HepG2 (cell line): Measurements from ENCODE around the gene PKMYT1. TPM values are rescaled to one million over a fixed set of nuclear protein-coding genes. Genes with fewer than 3 reads are reported as not detected.

Experiments used
- ATAC-seq: fragments of 200-7000 bp; cut with Tn5 transposase; 3 replicates; pipeline ENCODE4 v1.9.1; 2020; ENCODE audit warnings: mild to moderate bottlenecking, moderate library complexity
- BruUV-seq: library from RNA; stranded (reverse); fragments of 400-500 nt; replicated peaks from 2 replicates; lab custom pipeline; 2021; lab: Mats Ljungman, UMichigan
- CTCF ChIA-PET: fragments of 300-600 bp; formaldehyde crosslinking; extraction: SDS; loops from one replicate; lab custom pipeline; 2021; ENCODE audit warnings: low total read pairs, inconsistent platforms, low intra/inter-chr PET ratio; lab: Yijun Ruan, JAX
- POLR2A ChIA-PET: fragments of 350-600 bp; sonication (Branson Sonifier 250); formaldehyde crosslinking; loops from one replicate; lab custom pipeline; 2020; ENCODE audit warnings: antibody characterized with exemption, inconsistent platforms; lab: Yijun Ruan, JAX
- DNase-seq: peaks from one replicate; pipeline ENCODE4 v3.0.0-alpha.2; 2015; ENCODE audit warnings: low spot score
- FAIRE-seq: peaks from 3 replicates; lab custom pipeline; 2011; peaks lifted over from hg19 to GRCh38; lab: Jason Lieb, UNC
- H2AFZ ChIP-seq: one replicate; pipeline ENCODE4 v1.6.1; 2011; ENCODE audit warnings: low read length, inconsistent platforms
- H3K27ac ChIP-seq: fragments of 300-600 bp; 3 replicates; pipeline ENCODE4 v1.8.0; 2011; ENCODE audit warnings: mixed run types, mild to moderate bottlenecking, mixed read lengths, low read length, inconsistent platforms; ENCODE audit not compliant: insufficient read depth; ENCODE audit errors: extremely low read length
- H3K27me3 ChIP-seq, 2 experiments: fragments of 200-600 bp in 1 of 2; 2 replicates in 1 of 2; 3 replicates in 1 of 2; pipeline versions ENCODE4 v1.6.0 to v1.8.0; 2011; ENCODE audit warnings: low read length in 2 of 2, mild to moderate bottlenecking in 2 of 2, moderate library complexity in 2 of 2, inconsistent platforms in 1 of 2; ENCODE audit not compliant: insufficient read depth in 2 of 2, control insufficient read depth in 1 of 2
- H3K36me3 ChIP-seq, 2 experiments: fragments of 200-600 bp in 1 of 2; replicated peaks in 1 of 2; 2 replicates in 1 of 2; 3 replicates in 1 of 2; pipeline versions ENCODE4 v1.5.1 to v1.8.0; 2011; ENCODE audit warnings: low read length in 2 of 2, inconsistent platforms in 1 of 2; ENCODE audit not compliant: insufficient read depth in 2 of 2, control insufficient read depth in 1 of 2
- H3K4me1 ChIP-seq: 2 replicates; pipeline ENCODE4 v1.5.1; 2012; ENCODE audit warnings: low read length, inconsistent platforms; ENCODE audit not compliant: insufficient read depth
- H3K4me2 ChIP-seq: 2 replicates; pipeline ENCODE4 v1.6.0; 2011; ENCODE audit warnings: low read depth, low read length, inconsistent platforms
- H3K4me3 ChIP-seq, 3 experiments: fragments of 200-600 bp in 1 of 3; sonication (generic), shearing (Covaris generic) in 1 of 3; replicated peaks in 1 of 3; 2 replicates each; pipeline ENCODE4 v1.5.1; 2011 to 2016; ENCODE audit warnings: low read length in 3 of 3, inconsistent platforms in 2 of 3, low read depth in 2 of 3, mild to moderate bottlenecking in 2 of 3, control low read depth in 1 of 3, mixed read lengths in 1 of 3; ENCODE audit not compliant: insufficient read depth in 1 of 3
- H3K79me2 ChIP-seq: one replicate; pipeline ENCODE4 v1.6.1; 2011; ENCODE audit warnings: low read length, inconsistent platforms; ENCODE audit not compliant: insufficient read depth
- H3K9ac ChIP-seq: 2 replicates; pipeline ENCODE4 v1.6.0; 2011; ENCODE audit warnings: mild to moderate bottlenecking, low read depth, low read length, inconsistent platforms; ENCODE audit not compliant: insufficient read depth
- H3K9me3 ChIP-seq: 2 replicates; pipeline ENCODE4 v1.5.1; 2012; ENCODE audit warnings: mild to moderate bottlenecking, low read length
- H4K20me1 ChIP-seq: 2 replicates; pipeline ENCODE4 v1.6.0; 2011; ENCODE audit warnings: inconsistent platforms, mild to moderate bottlenecking, low read length, moderate library complexity; ENCODE audit not compliant: insufficient read depth
- ATF4 ChIP-seq, 2 experiments: fragments of 450-650 bp in 1 of 2; sonication (generic) in 1 of 2; formaldehyde crosslinking; IDR thresholded peaks; 2 replicates each; pipeline versions ENCODE4 v1.5.0 to v1.8.0; 2020 to 2022; ENCODE audit warnings: mild to moderate bottlenecking in 1 of 2, missing genetic modification reagents in 1 of 2
- DDIT3 ChIP-seq: sonication (generic); formaldehyde crosslinking; IDR thresholded peaks from 2 replicates; pipeline ENCODE4 v1.4.0; 2020; ENCODE audit warnings: mild to moderate bottlenecking, missing genetic modification reagents
- E2F1 ChIP-seq: sonication (generic); formaldehyde crosslinking; IDR thresholded peaks from 2 replicates; pipeline ENCODE4 v1.5.0; 2020; ENCODE audit warnings: missing genetic modification reagents
- FOXJ3 ChIP-seq: sonication (generic); formaldehyde crosslinking; IDR thresholded peaks from 2 replicates; pipeline ENCODE4 v1.4.0; 2020; ENCODE audit warnings: missing genetic modification reagents, mild to moderate bottlenecking, borderline replicate concordance
- HNRNPLL ChIP-seq: fragments of 200-400 bp; formaldehyde crosslinking; IDR thresholded peaks from 2 replicates; pipeline ENCODE4 v1.6.1; 2017; ENCODE audit warnings: mild to moderate bottlenecking, low read depth, low read length; ENCODE audit not compliant: poor library complexity, severe bottlenecking
- MAX ChIP-seq: IDR thresholded peaks from 2 replicates; pipeline ENCODE4 v1.6.1; 2012; ENCODE audit warnings: inconsistent platforms
- PHF21A ChIP-seq: sonication (generic); formaldehyde crosslinking; IDR thresholded peaks from 2 replicates; pipeline ENCODE4 v1.5.0; 2020; ENCODE audit warnings: mild to moderate bottlenecking, missing genetic modification reagents
- SALL1 ChIP-seq: sonication (generic); formaldehyde crosslinking; IDR thresholded peaks from 2 replicates; pipeline ENCODE4 v1.8.0; 2022; ENCODE audit warnings: mild to moderate bottlenecking, missing genetic modification reagents
- SRSF1 ChIP-seq: fragments of 200-400 bp; formaldehyde crosslinking; optimal IDR thresholded peaks from 2 replicates; pipeline ENCODE3; 2017; ENCODE audit warnings: mild to moderate bottlenecking, low read depth, low read length, moderate library complexity
- TFE3 ChIP-seq: IDR thresholded peaks from 2 replicates; pipeline ENCODE4 v1.6.1; 2016
- ZNF460 ChIP-seq: sonication (generic); formaldehyde crosslinking; IDR thresholded peaks from 2 replicates; pipeline ENCODE4 v1.5.1; 2020; ENCODE audit warnings: missing genetic modification reagents, mild to moderate bottlenecking, borderline replicate concordance
- ZSCAN21 ChIP-seq: sonication (generic); formaldehyde crosslinking; IDR thresholded peaks from 2 replicates; pipeline ENCODE4 v1.8.0; 2022; ENCODE audit warnings: mild to moderate bottlenecking, missing genetic modification reagents, moderate library complexity, borderline replicate concordance
- WGBS: methylation state at CpG from one replicate; pipeline ENCODE4 v1.1.6; 2017; ENCODE audit warnings: low lambda C conversion rate; 5-methylcytosine and 5-hydroxymethylcytosine counted together
- in situ Hi-C: cut with HindIII; loops from 2 replicates; pipeline ENCODE4 v1.10.0; 2017; ENCODE audit warnings: low pct_unique_long_range_greater_than_20kb; ENCODE audit not compliant: extremely low pct_ligation_motif_present
- intact Hi-C: fragments of 100-400 bp; cut with micrococcal nuclease; formaldehyde crosslinking; loops from one replicate; pipeline ENCODE4 v1.10.0; 2022; ENCODE audit not compliant: unreplicated experiment
- polyA plus RNA-seq, 8 experiments: library from polyadenylated mRNA; depleted of rRNA in 3 of 8; stranded (reverse) in 7 of 8; unstranded in 1 of 8; fragments of >200 nt; fragmentation: Illumina TruSeq in 4 of 8; extraction: Trizol in 4 of 8; gene quantifications; 2 replicates each; pipeline versions ENCODE4 v1.2.1 to v1.2.3, GENCODE V29; 2011 to 2016; ENCODE audit warnings: low read depth in 4 of 8, missing spikeins in 1 of 8, mixed read lengths in 1 of 8; ENCODE audit not compliant: insufficient read depth in 1 of 8
- total RNA-seq, 5 experiments: library from RNA; depleted of rRNA; stranded (reverse); fragments of >200 nt; fragmentation: Illumina TruSeq; extraction: Trizol; gene quantifications; 2 replicates each; pipeline ENCODE4 v1.2.3, GENCODE V29; 2016; ENCODE audit warnings: low read depth in 1 of 5

Gene PKMYT1
- total and polyA plus RNA-seq, 2 of the 13 experiments (the other 11 are each of a cell fraction or from before 2014, with no cell fraction given): 7.0 to 27.8 TPM

- no peak for TF ChIP-seq ATF4 (CRISPR knock-in tag; IDR thresholded peaks at IDR 0.05)
- TF ChIP-seq E2F1: no peak
- TF ChIP-seq ZNF460 (CRISPR knock-in tag): no peak
- no peak for TF ChIP-seq MAX
- TF ChIP-seq FOXJ3 (CRISPR knock-in tag): no peak
- no peak for TF ChIP-seq ZSCAN21 (CRISPR knock-in tag)
- no peak for TF ChIP-seq PHF21A (CRISPR knock-in tag)
Observed at GRCh38 chr16:2970563-2970962, 9.7 kb downstream of the PKMYT1 start (continued).

- TSS peak; percentile 42 for BruUV-seq
- CTCF ChIA-PET: interaction anchor here (1.2 kb wide), 1 partner anchor 8 kb away, joined by 3 read pairs; no protein-coding TSS in a partner anchor
- Histone ChIP-seq H3K9ac (peak overlapping the region; percentile 80), H3K9me3 (no peaks in the 10 kb centered on the region), H3K4me3 (peak overlapping the region; percentile 86 to 91 (median 91)), H3K79me2 (peaks cover 8% of the 10 kb centered on the region), H2AFZ (no peak overlapping the region), H3K4me1 (peaks cover 17% of the 10 kb centered on the region), H3K27me3 (no peaks in the 10 kb centered on the region; a peak in 1 of 5 replicates), H3K36me3 (0 out of 5 replicates have a peak, but pooled peaks cover 0 to 2% of the 10 kb centered on the region in 2 experiments), H3K4me2 (peak overlapping the region; percentile 86), H4K20me1 (no peaks in the 10 kb centered on the region), H3K27ac (peak overlapping the region; percentile 76)
- FAIRE-seq (no peak), ATAC-seq (peak; percentile 68), DNase-seq (peak; percentile 66)
- in situ Hi-C loops: no loop called here
- POLR2A ChIA-PET: interaction anchor here (0.8 to 2.4 kb wide), 10 partner anchors 9 to 89 kb away, joined by 3 to 31 read pairs (median 6); partner anchors contain the start of genes HCFC1R1, PKMYT1, THOC6 and TNFRSF12A
- intact Hi-C loops: no loop called here
- 3% methylated on average over 12 of the region's 83 CpGs for WGBS
- no peak for TF ChIP-seq DDIT3 (CRISPR knock-in tag)
- no peak for TF ChIP-seq TFE3
- peak; percentile 76 for TF ChIP-seq SRSF1
- peak; percentile 35 for TF ChIP-seq HNRNPLL
- TF ChIP-seq SALL1: peak; percentile 7; the same call in 1 of the 2 replicates
Observed at GRCh38 chr16:2969545-2970521, 10.4 kb downstream of the PKMYT1 start.
